ENCODE data around the gene GDAP2. TPM values are rescaled to one million over a fixed set of nuclear protein-coding genes. Genes with fewer than 3 reads are reported as not detected.

The GDAP2 gene
- total RNA-seq, 1 experiment from 2014 or later = 14.5 TPM

DNA sequence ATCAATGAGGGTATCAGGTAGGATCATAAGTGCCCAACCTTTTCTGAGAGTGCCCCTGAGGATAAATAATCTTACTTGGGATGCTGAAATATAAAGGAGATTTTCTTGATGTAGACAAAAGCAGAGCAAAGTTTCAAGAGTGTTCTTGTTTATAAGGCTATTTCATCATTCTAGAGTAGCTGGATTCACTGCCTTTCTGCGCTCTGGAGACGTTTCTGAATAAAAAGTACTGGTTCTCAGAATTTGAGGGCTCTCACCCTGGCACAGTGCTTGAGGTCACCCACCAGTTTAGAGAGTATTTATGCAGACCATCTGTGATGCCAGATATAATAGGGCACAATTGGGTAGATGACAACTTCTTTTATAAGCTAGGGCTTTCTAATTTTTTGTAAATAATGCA lies 103.3 kb downstream of the GDAP2 start:
- Histone ChIP-seq H3K27me3 (ENCODE audit: control insufficient read depth, insufficient read depth, low read length) (no peaks in the 10 kb centered on the region), H3K4me1 (ENCODE audit: control insufficient read depth, insufficient read depth, low read length) (no peaks in the 10 kb centered on the region), H3K36me3 (ENCODE audit: control insufficient read depth, insufficient read depth, low read length) (no peaks in the 10 kb centered on the region), H3K27ac (ENCODE audit: low read length) (no peak overlapping the region), H3K4me3 (ENCODE audit: low read depth in 2 of 2, low read length in 2 of 2) (no peak overlapping the region), H3K9me3 (ENCODE audit: control insufficient read depth, insufficient read depth, low read depth, low read length) (no peaks in the 10 kb centered on the region)
- TF ChIP-seq, protein P1, sequence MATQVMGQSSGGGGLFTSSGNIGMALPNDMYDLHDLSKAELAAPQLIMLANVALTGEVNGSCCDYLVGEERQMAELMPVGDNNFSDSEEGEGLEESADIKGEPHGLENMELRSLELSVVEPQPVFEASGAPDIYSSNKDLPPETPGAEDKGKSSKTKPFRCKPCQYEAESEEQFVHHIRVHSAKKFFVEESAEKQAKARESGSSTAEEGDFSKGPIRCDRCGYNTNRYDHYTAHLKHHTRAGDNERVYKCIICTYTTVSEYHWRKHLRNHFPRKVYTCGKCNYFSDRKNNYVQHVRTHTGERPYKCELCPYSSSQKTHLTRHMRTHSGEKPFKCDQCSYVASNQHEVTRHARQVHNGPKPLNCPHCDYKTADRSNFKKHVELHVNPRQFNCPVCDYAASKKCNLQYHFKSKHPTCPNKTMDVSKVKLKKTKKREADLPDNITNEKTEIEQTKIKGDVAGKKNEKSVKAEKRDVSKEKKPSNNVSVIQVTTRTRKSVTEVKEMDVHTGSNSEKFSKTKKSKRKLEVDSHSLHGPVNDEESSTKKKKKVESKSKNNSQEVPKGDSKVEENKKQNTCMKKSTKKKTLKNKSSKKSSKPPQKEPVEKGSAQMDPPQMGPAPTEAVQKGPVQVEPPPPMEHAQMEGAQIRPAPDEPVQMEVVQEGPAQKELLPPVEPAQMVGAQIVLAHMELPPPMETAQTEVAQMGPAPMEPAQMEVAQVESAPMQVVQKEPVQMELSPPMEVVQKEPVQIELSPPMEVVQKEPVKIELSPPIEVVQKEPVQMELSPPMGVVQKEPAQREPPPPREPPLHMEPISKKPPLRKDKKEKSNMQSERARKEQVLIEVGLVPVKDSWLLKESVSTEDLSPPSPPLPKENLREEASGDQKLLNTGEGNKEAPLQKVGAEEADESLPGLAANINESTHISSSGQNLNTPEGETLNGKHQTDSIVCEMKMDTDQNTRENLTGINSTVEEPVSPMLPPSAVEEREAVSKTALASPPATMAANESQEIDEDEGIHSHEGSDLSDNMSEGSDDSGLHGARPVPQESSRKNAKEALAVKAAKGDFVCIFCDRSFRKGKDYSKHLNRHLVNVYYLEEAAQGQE (IDR thresholded peaks at IDR 0.05; ENCODE audit: insufficient read depth in 1 of 2, low read depth in 2 of 2, low read length in 1 of 2) = no peak
- TF ChIP-seq TCF7L2 (IDR thresholded peaks at IDR 0.05; ENCODE audit: low read depth, low read length) (no peak), POLR2AphosphoS5 (IDR thresholded peaks at IDR 0.05; ENCODE audit: low read depth, low read length) (no peak), SIN3A (IDR thresholded peaks at IDR 0.05; ENCODE audit: borderline replicate concordance, insufficient read depth, low read depth, low read length) (no peak)
- TF ChIP-seq, protein P2, sequence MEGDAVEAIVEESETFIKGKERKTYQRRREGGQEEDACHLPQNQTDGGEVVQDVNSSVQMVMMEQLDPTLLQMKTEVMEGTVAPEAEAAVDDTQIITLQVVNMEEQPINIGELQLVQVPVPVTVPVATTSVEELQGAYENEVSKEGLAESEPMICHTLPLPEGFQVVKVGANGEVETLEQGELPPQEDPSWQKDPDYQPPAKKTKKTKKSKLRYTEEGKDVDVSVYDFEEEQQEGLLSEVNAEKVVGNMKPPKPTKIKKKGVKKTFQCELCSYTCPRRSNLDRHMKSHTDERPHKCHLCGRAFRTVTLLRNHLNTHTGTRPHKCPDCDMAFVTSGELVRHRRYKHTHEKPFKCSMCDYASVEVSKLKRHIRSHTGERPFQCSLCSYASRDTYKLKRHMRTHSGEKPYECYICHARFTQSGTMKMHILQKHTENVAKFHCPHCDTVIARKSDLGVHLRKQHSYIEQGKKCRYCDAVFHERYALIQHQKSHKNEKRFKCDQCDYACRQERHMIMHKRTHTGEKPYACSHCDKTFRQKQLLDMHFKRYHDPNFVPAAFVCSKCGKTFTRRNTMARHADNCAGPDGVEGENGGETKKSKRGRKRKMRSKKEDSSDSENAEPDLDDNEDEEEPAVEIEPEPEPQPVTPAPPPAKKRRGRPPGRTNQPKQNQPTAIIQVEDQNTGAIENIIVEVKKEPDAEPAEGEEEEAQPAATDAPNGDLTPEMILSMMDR (IDR thresholded peaks at IDR 0.05) = no peak
- CTCF ChIA-PET = no interaction called here
- BruUV-seq (replicated peaks) = no TSS peak
- in situ Hi-C loops (cut with HindIII; ENCODE audit: low pct_unique_long_range_greater_than_20kb, low sequenced_read_pairs) (no loop called here), intact Hi-C loops (cut with micrococcal nuclease; ENCODE audit: unreplicated experiment) (no loop called here)
- ATAC-seq (no peak), DNase-seq (ENCODE audit: low read depth, low spot score) (no peak)
- POLR2A ChIA-PET = no interaction called here

DNA sequence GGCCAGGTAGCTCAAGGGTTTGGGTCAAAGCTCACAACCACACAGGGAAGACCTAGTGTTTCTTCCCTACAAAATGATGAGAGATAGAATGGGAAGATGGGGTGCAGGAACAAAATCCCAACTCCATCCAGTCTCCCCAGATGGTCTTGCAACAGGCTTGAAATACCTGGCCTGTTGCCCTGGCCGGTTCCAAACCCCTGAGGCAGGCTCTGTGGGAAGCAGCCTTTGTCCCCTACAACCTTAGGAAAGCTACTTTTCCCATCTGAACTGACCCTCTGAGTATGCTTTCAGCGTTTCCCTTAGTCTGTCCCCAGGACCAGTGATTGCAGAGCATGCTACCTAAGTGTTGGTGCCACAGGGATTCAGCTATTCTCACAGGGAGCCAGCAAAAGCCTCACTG lies 104.0 kb downstream of the GDAP2 start:
- ChIA-PET CTCF (no interaction called here), POLR2A (no interaction called here)
- no peak overlapping the region for H3K4me3 ChIP-seq (ENCODE audit: low read depth in 2 of 2, low read length in 2 of 2)
- no TSS peak for BruUV-seq (replicated peaks)
- H3K27me3 ChIP-seq (ENCODE audit: control insufficient read depth, insufficient read depth, low read length) = no peaks in the 10 kb centered on the region
- no peak for ATAC-seq
- intact Hi-C loops (cut with micrococcal nuclease; ENCODE audit: unreplicated experiment) = no loop called here
- H3K27ac ChIP-seq (ENCODE audit: low read length) = no peak overlapping the region
- no peaks in the 10 kb centered on the region for H3K4me1 ChIP-seq (ENCODE audit: control insufficient read depth, insufficient read depth, low read length)
- H3K36me3 ChIP-seq (ENCODE audit: control insufficient read depth, insufficient read depth, low read length) = no peaks in the 10 kb centered on the region
- H3K9me3 ChIP-seq (ENCODE audit: control insufficient read depth, insufficient read depth, low read depth, low read length) = no peaks in the 10 kb centered on the region
- TF ChIP-seq TCF7L2 (IDR thresholded peaks at IDR 0.05; ENCODE audit: low read depth, low read length) (no peak), POLR2AphosphoS5 (IDR thresholded peaks at IDR 0.05; ENCODE audit: low read depth, low read length) (no peak), SIN3A (IDR thresholded peaks at IDR 0.05; ENCODE audit: borderline replicate concordance, insufficient read depth, low read depth, low read length) (no peak)
- TF ChIP-seq, protein P1 (IDR thresholded peaks at IDR 0.05; ENCODE audit: insufficient read depth in 1 of 2, low read depth in 2 of 2, low read length in 1 of 2) = no peak
- TF ChIP-seq, protein P2 (IDR thresholded peaks at IDR 0.05) = no peak
- in situ Hi-C loops (cut with HindIII; ENCODE audit: low pct_unique_long_range_greater_than_20kb, low sequenced_read_pairs) = no loop called here
- no peak for DNase-seq (ENCODE audit: low read depth, low spot score)
